Endometrium (tissue), 2 donors: ENCODE results near the gene RAB11FIP2.

ENCODE experiments used
- FAIRE-seq: peaks from 2 replicates; lab custom pipeline; 2012; peaks lifted over from hg19 to GRCh38; lab: Jason Lieb, UNC
- donor health status: control.
- donor health status: control.

The RAB11FIP2 gene

GRCh38 chr10:118033905-118034304, 12.8 kb downstream of the RAB11FIP2 start:
- FAIRE-seq: no peak

GRCh38 chr10:118032564-118032963, 14.2 kb downstream of the RAB11FIP2 start:
- no peak for FAIRE-seq

GRCh38 chr10:118031351-118032075, 15.2 kb downstream of the RAB11FIP2 start:
- no peak for FAIRE-seq

GRCh38 chr10:118028619-118029018, 18.1 kb downstream of the RAB11FIP2 start:
- no peak for FAIRE-seq

GRCh38 chr10:118027397-118027796, 19.3 kb downstream of the RAB11FIP2 start:
- no peak for FAIRE-seq

- FAIRE-seq: no peak
These were observed 19.8 kb downstream of the RAB11FIP2 start for GRCh38 chr10:118026936-118027335.

GRCh38 chr10:118020365-118020764, 26.4 kb downstream of the RAB11FIP2 start:
- no peak for FAIRE-seq

GRCh38 chr10:118017850-118018249, 28.9 kb downstream of the RAB11FIP2 start:
- FAIRE-seq: no peak

GRCh38 chr10:118017071-118017740, 29.5 kb downstream of the RAB11FIP2 start:
- no peak for FAIRE-seq

GRCh38 chr10:118012952-118013525, 33.7 kb downstream of the RAB11FIP2 start:
- no peak for FAIRE-seq

- no peak for FAIRE-seq
These were observed 39.0 kb downstream of the RAB11FIP2 start for GRCh38 chr10:118007773-118008172.

GRCh38 chr10:118003126-118003525, 43.6 kb downstream of the RAB11FIP2 start:
- no peak for FAIRE-seq

GRCh38 chr10:118002581-118002980, 44.2 kb downstream of the RAB11FIP2 start:
- FAIRE-seq: no peak

GRCh38 chr10:117997673-117998072, 49.1 kb downstream of the RAB11FIP2 start:
- FAIRE-seq: no peak

- FAIRE-seq: no peak
These were observed 50.0 kb downstream of the RAB11FIP2 start for GRCh38 chr10:117996709-117997108.

GRCh38 chr10:117994771-117995170, 52.0 kb downstream of the RAB11FIP2 start:
- FAIRE-seq: no peak

- FAIRE-seq: no peak
These were observed 53.6 kb downstream of the RAB11FIP2 start for GRCh38 chr10:117993166-117993565.

GRCh38 chr10:117991701-117992100, 55.0 kb downstream of the RAB11FIP2 start:
- no peak for FAIRE-seq

GRCh38 chr10:117989962-117990361, 56.8 kb downstream of the RAB11FIP2 start:
- FAIRE-seq: no peak

GRCh38 chr10:117988814-117989213, 57.9 kb downstream of the RAB11FIP2 start:
- FAIRE-seq: no peak

GRCh38 chr10:117987244-117987909, 59.4 kb downstream of the RAB11FIP2 start:
- FAIRE-seq: peak; percentile 51

- no peak for FAIRE-seq
These were observed 62.8 kb downstream of the RAB11FIP2 start for GRCh38 chr10:117983961-117984360.
